ENCODE data around the gene PTTG2. TPM values are rescaled to one million over a fixed set of nuclear protein-coding genes. Genes with fewer than 3 reads are reported as not detected.

Gene PTTG2
- total RNA-seq, 4 donors from 2014 or later, result 1.1 TPM; not detected in 3

DNA sequence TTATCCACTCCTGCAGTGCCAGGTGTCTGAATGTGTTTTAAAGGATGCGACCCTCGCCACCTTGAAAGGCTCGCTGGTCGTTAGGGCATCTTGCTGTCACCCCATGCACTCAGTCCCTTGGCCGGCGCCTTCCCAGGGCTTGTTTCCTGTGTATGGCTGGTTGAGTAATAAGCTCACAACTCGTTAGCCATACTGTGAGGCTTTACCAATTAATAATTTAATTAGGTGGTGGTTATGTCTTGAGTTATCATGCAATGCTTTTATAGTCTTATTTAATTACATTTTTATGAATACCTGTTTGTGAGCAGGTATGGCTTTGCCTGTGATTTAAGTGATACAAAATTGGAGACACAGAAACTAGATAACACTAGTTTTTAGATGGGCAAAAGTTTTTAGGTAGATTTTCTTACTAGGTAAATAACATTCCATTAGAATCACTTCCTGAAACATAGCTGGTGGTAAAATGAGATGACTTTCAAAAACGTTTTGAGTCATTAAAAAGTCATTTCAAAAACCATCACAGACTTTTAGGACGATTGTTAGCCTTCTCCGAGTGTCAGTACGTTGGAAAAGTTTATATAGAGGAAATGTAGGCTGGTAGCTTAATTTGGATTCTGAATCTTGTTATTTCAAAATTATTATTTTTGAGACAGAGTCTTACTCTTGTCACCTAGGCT, 18.2 kb downstream of the PTTG2 start:
- Histone ChIP-seq H3K36me3 (no peaks in the 10 kb centered on the region), H3K4me1 (peaks cover 0 to 45% (median 8%) of the 10 kb centered on the region in 3 donors), H3K9me3 (no peaks in the 10 kb centered on the region), H3K27ac (peak overlapping the region; percentile 86 to 96 (median 90)), H3K27me3 (no peaks in the 10 kb centered on the region), H3K4me3 (peak overlapping the region; percentile 62 to 85 (median 70))
- intact Hi-C loops (cut with DNase I), result loop anchor here (10.0 kb wide), 1 partner anchor 144 kb away; no protein-coding TSS in a partner anchor
- no peak for TF ChIP-seq CTCF (IDR thresholded peaks at IDR 0.05)
- no peak for TF ChIP-seq POLR2A (IDR thresholded peaks at IDR 0.05)
- WGBS, 2 donors, result 29 to 41% methylated on average over 11 of the region's 11 CpGs
- DNase-seq, result no peak

GRCh38 chr4:37980246-37980645, 20.0 kb downstream of the PTTG2 start:
- Histone ChIP-seq H3K9me3 (no peaks in the 10 kb centered on the region), H3K36me3 (no peaks in the 10 kb centered on the region), H3K27me3 (no peaks in the 10 kb centered on the region), H3K4me3 (no peak overlapping the region), H3K4me1 (peaks cover 0 to 45% (median 8%) of the 10 kb centered on the region in 3 donors), H3K27ac (no peak overlapping the region)
- TF ChIP-seq CTCF (IDR thresholded peaks at IDR 0.05) (no peak), POLR2A (IDR thresholded peaks at IDR 0.05) (no peak)
- intact Hi-C loops (cut with DNase I), result no loop called here
- no peak for DNase-seq
- WGBS, 2 donors, result 77 to 100% methylated on average over 1 of the region's 1 CpG

GRCh38 chr4:37981425-37981824, 21.2 kb downstream of the PTTG2 start:
- H3K9me3 ChIP-seq, result no peaks in the 10 kb centered on the region
- no peak overlapping the region for H3K4me3 ChIP-seq
- 52 to 74% methylated on average over 4 of the region's 4 CpGs for WGBS, 2 donors
- H3K27me3 ChIP-seq, result no peaks in the 10 kb centered on the region
- no peaks in the 10 kb centered on the region for H3K36me3 ChIP-seq
- peaks cover 0 to 45% (median 8%) of the 10 kb centered on the region in 3 donors for H3K4me1 ChIP-seq
- intact Hi-C loops (cut with DNase I), result no loop called here
- TF ChIP-seq POLR2A (IDR thresholded peaks at IDR 0.05) (no peak), CTCF (IDR thresholded peaks at IDR 0.05) (no peak)
- DNase-seq, result no peak
- H3K27ac ChIP-seq, result peak overlapping the region in 1 of 4 donors; percentile 38

- H3K27me3 ChIP-seq, result no peaks in the 10 kb centered on the region
- 69 to 73% methylated on average over 7 of the region's 7 CpGs for WGBS, 2 donors
- H3K4me3 ChIP-seq, result no peak overlapping the region
- H3K27ac ChIP-seq, result peak overlapping the region in 2 of 4 donors; percentile 7 to 38
- H3K36me3 ChIP-seq, result no peaks in the 10 kb centered on the region
- TF ChIP-seq CTCF (IDR thresholded peaks at IDR 0.05), result no peak
- no peak for TF ChIP-seq POLR2A (IDR thresholded peaks at IDR 0.05)
- DNase-seq, result no peak
- H3K4me1 ChIP-seq, result peaks cover 0 to 39% (median 8%) of the 10 kb centered on the region in 3 donors
- H3K9me3 ChIP-seq, result no peaks in the 10 kb centered on the region
- intact Hi-C loops (cut with DNase I), result no loop called here
Measured at GRCh38 chr4:37981844-37982720, 21.9 kb downstream of the PTTG2 start.

DNA sequence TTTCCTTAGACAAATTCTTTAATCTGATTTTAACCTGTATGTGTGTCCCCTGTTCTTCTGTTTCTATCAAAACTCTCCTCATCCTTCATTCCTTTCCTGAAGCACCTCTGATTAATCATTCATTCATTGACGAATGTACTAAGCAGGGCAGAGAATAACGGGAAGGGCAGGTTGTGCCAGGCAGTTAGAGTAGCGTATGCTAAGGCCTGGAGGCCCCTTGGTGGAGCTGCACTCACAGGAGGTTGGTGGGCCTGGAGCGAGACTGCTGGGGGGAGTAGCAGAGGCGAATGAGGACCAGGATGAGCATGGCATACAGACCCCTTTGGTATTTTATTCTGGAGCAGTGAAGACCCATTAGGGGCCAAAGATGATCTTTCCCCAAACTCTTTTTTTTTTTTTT, 22.5 kb downstream of the PTTG2 start:
- TF ChIP-seq POLR2A (IDR thresholded peaks at IDR 0.05) (no peak), CTCF (IDR thresholded peaks at IDR 0.05) (no peak)
- Histone ChIP-seq H3K36me3 (no peaks in the 10 kb centered on the region), H3K4me3 (no peak overlapping the region), H3K9me3 (no peaks in the 10 kb centered on the region), H3K4me1 (peaks cover 0 to 36% (median 8%) of the 10 kb centered on the region in 3 donors), H3K27ac (peak overlapping the region in 1 of 4 donors; percentile 7), H3K27me3 (no peaks in the 10 kb centered on the region)
- WGBS, 2 donors, result 62 to 71% methylated on average over 5 of the region's 5 CpGs
- intact Hi-C loops (cut with DNase I), result no loop called here
- no peak for DNase-seq
